HepG2 (cell line): ENCODE data around the gene SP5. TPM values are rescaled to one million over a fixed set of nuclear protein-coding genes. Genes with fewer than 3 reads are reported as not detected.
A peak's percentile ranks its signal among the peaks of the same experiment; 100 is the strongest.

Experiments used
- ARNTL ChIP-seq: sonication (generic); formaldehyde crosslinking; IDR thresholded peaks from 2 replicates; pipeline ENCODE4 v1.4.0; 2020; ENCODE audit warnings: mild to moderate bottlenecking, missing genetic modification reagents
- ATF7 ChIP-seq, 2 experiments: fragments of 450-650 bp in 1 of 2; sonication (generic) in 1 of 2; formaldehyde crosslinking in 1 of 2; IDR thresholded peaks; 2 replicates each; pipeline versions ENCODE4 v1.4.0 to v1.6.1; 2016 to 2020; ENCODE audit warnings: antibody characterized with exemption in 1 of 2, mild to moderate bottlenecking in 1 of 2, missing genetic modification reagents in 1 of 2
- FIP1L1 ChIP-seq: fragments of 200-400 bp; formaldehyde crosslinking; IDR thresholded peaks from 2 replicates; pipeline ENCODE4 v1.6.1; 2018; ENCODE audit warnings: low read depth, mild to moderate bottlenecking, low read length, moderate library complexity, borderline replicate concordance; ENCODE audit not compliant: insufficient read depth
- KDM2A ChIP-seq: sonication (generic); formaldehyde crosslinking; IDR thresholded peaks from 2 replicates; pipeline ENCODE4 v1.4.0; 2020; ENCODE audit warnings: low read depth, missing genetic modification reagents, borderline replicate concordance
- MEIS2 ChIP-seq: sonication (generic); formaldehyde crosslinking; IDR thresholded peaks from 2 replicates; pipeline ENCODE4 v1.9.0; 2021; ENCODE audit warnings: mild to moderate bottlenecking, missing genetic modification reagents
- PATZ1 ChIP-seq: sonication (generic); formaldehyde crosslinking; IDR thresholded peaks from 2 replicates; pipeline ENCODE4 v1.4.0; 2020; ENCODE audit warnings: missing genetic modification reagents
- PLRG1 ChIP-seq: fragments of 450-650 bp; conservative IDR thresholded peaks from 2 replicates; pipeline ENCODE4 v1.6.1; 2016
- SMAD3 ChIP-seq: sonication (generic); formaldehyde crosslinking; IDR thresholded peaks from 2 replicates; pipeline ENCODE4 v1.4.0; 2020; ENCODE audit warnings: missing genetic modification reagents
- XRCC5 ChIP-seq: fragments of 200-400 bp; formaldehyde crosslinking; optimal IDR thresholded peaks from 2 replicates; pipeline ENCODE3; 2017; ENCODE audit warnings: mild to moderate bottlenecking, low read length
- ZBTB7A ChIP-seq: sonication (generic); formaldehyde crosslinking; IDR thresholded peaks from 2 replicates; pipeline ENCODE4 v1.8.0; 2022; ENCODE audit warnings: mild to moderate bottlenecking, missing genetic modification reagents
- ZNF496 ChIP-seq: sonication (generic); formaldehyde crosslinking; IDR thresholded peaks from 2 replicates; pipeline ENCODE4 v1.8.1; 2023; ENCODE audit warnings: mild to moderate bottlenecking, moderate library complexity, missing genetic modification reagents; ENCODE audit not compliant: insufficient replicate concordance
- ZNF549 ChIP-seq: sonication (generic); formaldehyde crosslinking; IDR thresholded peaks from 2 replicates; pipeline ENCODE4 v1.5.0; 2020; ENCODE audit warnings: missing genetic modification reagents
- ZNF572 ChIP-seq: sonication (generic); formaldehyde crosslinking; IDR thresholded peaks from 2 replicates; pipeline ENCODE4 v1.5.1; 2020; ENCODE audit warnings: mild to moderate bottlenecking, missing genetic modification reagents
- ZNF776 ChIP-seq: sonication (generic); formaldehyde crosslinking; IDR thresholded peaks from 2 replicates; pipeline ENCODE4 v1.4.0; 2020; ENCODE audit warnings: mild to moderate bottlenecking, missing genetic modification reagents
- ZNF782 ChIP-seq: sonication (generic); formaldehyde crosslinking; IDR thresholded peaks from 2 replicates; pipeline ENCODE4 v1.4.0; 2020; ENCODE audit warnings: missing genetic modification reagents, mild to moderate bottlenecking, borderline replicate concordance
- ZNF891 ChIP-seq: sonication (generic); formaldehyde crosslinking; IDR thresholded peaks from 2 replicates; pipeline ENCODE4 v1.5.0; 2020; ENCODE audit warnings: mild to moderate bottlenecking, missing genetic modification reagents
- polyA plus RNA-seq, 8 experiments: library from polyadenylated mRNA; depleted of rRNA in 3 of 8; stranded (reverse) in 7 of 8; unstranded in 1 of 8; fragments of >200 nt; fragmentation: Illumina TruSeq in 4 of 8; extraction: Trizol in 4 of 8; gene quantifications; 2 replicates each; pipeline versions ENCODE4 v1.2.1 to v1.2.3, GENCODE V29; 2011 to 2016; ENCODE audit warnings: low read depth in 4 of 8, missing spikeins in 1 of 8, mixed read lengths in 1 of 8; ENCODE audit not compliant: insufficient read depth in 1 of 8
- total RNA-seq, 5 experiments: library from RNA; depleted of rRNA; stranded (reverse); fragments of >200 nt; fragmentation: Illumina TruSeq; extraction: Trizol; gene quantifications; 2 replicates each; pipeline ENCODE4 v1.2.3, GENCODE V29; 2016; ENCODE audit warnings: low read depth in 1 of 5
- TF ChIP-seq, protein P1 (sequence below): sonication (generic); formaldehyde crosslinking; IDR thresholded peaks from 2 replicates; pipeline ENCODE4 v1.8.0; 2022; ENCODE audit warnings: mild to moderate bottlenecking, missing genetic modification reagents, moderate library complexity
- TF ChIP-seq, protein P2 (sequence below): IDR thresholded peaks from 2 replicates; pipeline ENCODE4 v1.6.1; 2016; ENCODE audit warnings: control low read depth
- TF ChIP-seq, protein P3 (sequence below), 2 experiments: sonication (generic) in 1 of 2; formaldehyde crosslinking in 1 of 2; IDR thresholded peaks; 2 replicates each; pipeline versions ENCODE4 v1.4.0 to v1.6.1; 2018 to 2020; ENCODE audit warnings: missing genetic modification reagents in 2 of 2, borderline replicate concordance in 1 of 2, low read depth in 1 of 2, mild to moderate bottlenecking in 1 of 2, missing biosample characterization in 1 of 2
- TF ChIP-seq, protein P4 (sequence below): sonication (generic); formaldehyde crosslinking; IDR thresholded peaks from 2 replicates; pipeline ENCODE4 v1.4.0; 2020; ENCODE audit warnings: missing genetic modification reagents; ENCODE audit errors: not compliant biosample characterization

The SP5 gene
- total and polyA plus RNA-seq, 2 of the 13 experiments (the other 11 are each of a cell fraction or from before 2014, with no cell fraction given), result 50.8 to 119 TPM

- TF ChIP-seq ZNF891 (no peak; the same call in none of the 2 replicates), ZNF572 (CRISPR knock-in tag) (no peak), SMAD3 (CRISPR knock-in tag) (peak; percentile 90), XRCC5 (peak; percentile 14), ZNF496 (no peak), ZNF549 (CRISPR knock-in tag) (0 out of 2 replicates have a peak, but pooled peaks have one; percentile 78), PATZ1 (peak; percentile 71; the same call in 1 of the 2 replicates), ATF7 (IDR thresholded peaks at IDR 0.05) (0 out of 2 replicates have a peak, but pooled peaks have one; percentile 15), ATF7 (CRISPR knock-in tag; IDR thresholded peaks at IDR 0.05) (no peak), KDM2A (CRISPR knock-in tag) (peak; percentile 78; the same call in 1 of the 2 replicates), PLRG1 (no peak), ZNF776 (peak; percentile 81; the same call in 1 of the 2 replicates), FIP1L1 (peak; percentile 89; the same call in 1 of the 2 replicates), MEIS2 (CRISPR knock-in tag) (peak; percentile 93), ARNTL (CRISPR knock-in tag) (no peak; the same call in 1 of the 2 replicates), ZNF782 (CRISPR knock-in tag) (peak; percentile 89), ZBTB7A (CRISPR knock-in tag) (peak; percentile 50; the same call in 1 of the 2 replicates)
- TF ChIP-seq, protein P1, sequence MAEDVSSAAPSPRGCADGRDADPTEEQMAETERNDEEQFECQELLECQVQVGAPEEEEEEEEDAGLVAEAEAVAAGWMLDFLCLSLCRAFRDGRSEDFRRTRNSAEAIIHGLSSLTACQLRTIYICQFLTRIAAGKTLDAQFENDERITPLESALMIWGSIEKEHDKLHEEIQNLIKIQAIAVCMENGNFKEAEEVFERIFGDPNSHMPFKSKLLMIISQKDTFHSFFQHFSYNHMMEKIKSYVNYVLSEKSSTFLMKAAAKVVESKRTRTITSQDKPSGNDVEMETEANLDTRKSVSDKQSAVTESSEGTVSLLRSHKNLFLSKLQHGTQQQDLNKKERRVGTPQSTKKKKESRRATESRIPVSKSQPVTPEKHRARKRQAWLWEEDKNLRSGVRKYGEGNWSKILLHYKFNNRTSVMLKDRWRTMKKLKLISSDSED, result peak; percentile 76; the same call in 1 of the 2 replicates
- TF ChIP-seq, protein P2, sequence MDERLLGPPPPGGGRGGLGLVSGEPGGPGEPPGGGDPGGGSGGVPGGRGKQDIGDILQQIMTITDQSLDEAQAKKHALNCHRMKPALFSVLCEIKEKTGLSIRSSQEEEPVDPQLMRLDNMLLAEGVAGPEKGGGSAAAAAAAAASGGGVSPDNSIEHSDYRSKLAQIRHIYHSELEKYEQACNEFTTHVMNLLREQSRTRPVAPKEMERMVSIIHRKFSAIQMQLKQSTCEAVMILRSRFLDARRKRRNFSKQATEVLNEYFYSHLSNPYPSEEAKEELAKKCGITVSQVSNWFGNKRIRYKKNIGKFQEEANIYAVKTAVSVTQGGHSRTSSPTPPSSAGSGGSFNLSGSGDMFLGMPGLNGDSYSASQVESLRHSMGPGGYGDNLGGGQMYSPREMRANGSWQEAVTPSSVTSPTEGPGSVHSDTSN (CRISPR knock-in tag), result no peak
- TF ChIP-seq, protein P3, sequence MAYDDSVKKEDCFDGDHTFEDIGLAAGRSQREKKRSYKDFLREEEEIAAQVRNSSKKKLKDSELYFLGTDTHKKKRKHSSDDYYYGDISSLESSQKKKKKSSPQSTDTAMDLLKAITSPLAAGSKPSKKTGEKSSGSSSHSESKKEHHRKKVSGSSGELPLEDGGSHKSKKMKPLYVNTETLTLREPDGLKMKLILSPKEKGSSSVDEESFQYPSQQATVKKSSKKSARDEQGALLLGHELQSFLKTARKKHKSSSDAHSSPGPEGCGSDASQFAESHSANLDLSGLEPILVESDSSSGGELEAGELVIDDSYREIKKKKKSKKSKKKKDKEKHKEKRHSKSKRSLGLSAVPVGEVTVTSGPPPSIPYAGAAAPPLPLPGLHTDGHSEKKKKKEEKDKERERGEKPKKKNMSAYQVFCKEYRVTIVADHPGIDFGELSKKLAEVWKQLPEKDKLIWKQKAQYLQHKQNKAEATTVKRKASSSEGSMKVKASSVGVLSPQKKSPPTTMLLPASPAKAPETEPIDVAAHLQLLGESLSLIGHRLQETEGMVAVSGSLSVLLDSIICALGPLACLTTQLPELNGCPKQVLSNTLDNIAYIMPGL (CRISPR knock-in tag; IDR thresholded peaks at IDR 0.05; ENCODE audit: borderline replicate concordance in 1 of 2, low read depth in 1 of 2), result peak; percentile 74 to 91; a peak in 3 of 4 replicates
- TF ChIP-seq, protein P4, sequence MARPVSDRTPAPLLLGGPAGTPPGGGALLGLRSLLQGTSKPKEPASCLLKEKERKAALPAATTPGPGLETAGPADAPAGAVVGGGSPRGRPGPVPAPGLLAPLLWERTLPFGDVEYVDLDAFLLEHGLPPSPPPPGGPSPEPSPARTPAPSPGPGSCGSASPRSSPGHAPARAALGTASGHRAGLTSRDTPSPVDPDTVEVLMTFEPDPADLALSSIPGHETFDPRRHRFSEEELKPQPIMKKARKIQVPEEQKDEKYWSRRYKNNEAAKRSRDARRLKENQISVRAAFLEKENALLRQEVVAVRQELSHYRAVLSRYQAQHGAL (CRISPR knock-in tag), result no peak
Measured at GRCh38 chr2:170715062-170715931, at the start of gene SP5 (continued).
